GM12878 (cell line): Measurements from ENCODE around the gene LRRC8A. TPM values are rescaled to one million over a fixed set of nuclear protein-coding genes. Genes with fewer than 3 reads are reported as not detected.

Source experiments
- ATF7 ChIP-seq: fragments of 450-650 bp; IDR thresholded peaks from 2 replicates; pipeline ENCODE4 v1.6.1; 2016; ENCODE audit warnings: low read depth, mild to moderate bottlenecking
- BRCA1 ChIP-seq: IDR thresholded peaks from 2 replicates; pipeline ENCODE4 v1.6.1; 2011; ENCODE audit warnings: low read depth, low read length, improper control_type of control experiment
- CREB1 ChIP-seq: IDR thresholded peaks from 2 replicates; pipeline ENCODE4 v1.6.1; 2012; ENCODE audit warnings: low read depth, mild to moderate bottlenecking, inconsistent platforms
- FOXK2 ChIP-seq: fragments of 450-650 bp; IDR thresholded peaks from 2 replicates; pipeline ENCODE4 v1.6.1; 2017; ENCODE audit warnings: mild to moderate bottlenecking, moderate library complexity
- FOXM1 ChIP-seq: IDR thresholded peaks from 2 replicates; pipeline ENCODE4 v1.6.1; 2012; ENCODE audit warnings: low read depth, mild to moderate bottlenecking, inconsistent platforms, low read length, moderate library complexity
- GABPA ChIP-seq: IDR thresholded peaks from 2 replicates; pipeline ENCODE4 v1.6.1; 2014; ENCODE audit warnings: antibody characterized with exemption, low read depth, mild to moderate bottlenecking, inconsistent platforms
- GATAD2B ChIP-seq: fragments of 450-650 bp; conservative IDR thresholded peaks from 2 replicates; pipeline ENCODE4 v1.6.1; 2017; ENCODE audit warnings: low read depth, mild to moderate bottlenecking, moderate library complexity
- HDAC2 ChIP-seq: fragments of 200-600 bp; sonication (generic); IDR thresholded peaks from 2 replicates; pipeline ENCODE4 v1.6.1; 2017
- HDAC6 ChIP-seq: fragments of 200-600 bp; sonication (generic); IDR thresholded peaks from one replicate; pipeline ENCODE4 v1.8.0; 2017; ENCODE audit warnings: antibody characterized with exemption; ENCODE audit not compliant: unreplicated experiment
- JUNB ChIP-seq: IDR thresholded peaks from 2 replicates; pipeline ENCODE4 v1.6.1; 2016; ENCODE audit warnings: antibody characterized with exemption, mild to moderate bottlenecking
- LARP7 ChIP-seq: fragments of 450-650 bp; IDR thresholded peaks from 2 replicates; pipeline ENCODE4 v1.6.1; 2017; ENCODE audit warnings: mild to moderate bottlenecking
- MTA3 ChIP-seq: IDR thresholded peaks from 2 replicates; pipeline ENCODE4 v1.6.1; 2012; ENCODE audit warnings: low read length, inconsistent platforms, borderline replicate concordance
- NFXL1 ChIP-seq: fragments of 450-650 bp; IDR thresholded peaks from 2 replicates; pipeline ENCODE4 v1.6.1; 2017; ENCODE audit warnings: antibody characterized with exemption, mild to moderate bottlenecking, borderline replicate concordance
- PAX5 ChIP-seq: IDR thresholded peaks from 2 replicates; pipeline ENCODE4 v1.6.1; 2011; ENCODE audit warnings: low read depth, low read length, borderline replicate concordance
- POLR2A ChIP-seq: IDR thresholded peaks from 2 replicates; pipeline ENCODE4 v1.6.1; 2011; ENCODE audit warnings: low read depth, mild to moderate bottlenecking, low read length
- RB1 ChIP-seq: fragments of 450-650 bp; formaldehyde crosslinking; IDR thresholded peaks from 2 replicates; pipeline ENCODE4 v1.6.1; 2017; ENCODE audit warnings: mild to moderate bottlenecking, borderline replicate concordance
- SIX5 ChIP-seq: IDR thresholded peaks from 2 replicates; pipeline ENCODE4 v1.6.1; 2011; ENCODE audit warnings: mild to moderate bottlenecking, low read depth, low read length, moderate library complexity; ENCODE audit not compliant: severe bottlenecking
- SPI1 ChIP-seq: IDR thresholded peaks from 2 replicates; pipeline ENCODE4 v1.6.1; 2011; ENCODE audit warnings: low read depth, mild to moderate bottlenecking, low read length, moderate library complexity, borderline replicate concordance; ENCODE audit not compliant: insufficient read depth
- TCF12 ChIP-seq: IDR thresholded peaks from 2 replicates; pipeline ENCODE4 v1.6.1; 2011; ENCODE audit warnings: low read depth, mild to moderate bottlenecking, low read length
- YY1 ChIP-seq: IDR thresholded peaks from 2 replicates; pipeline ENCODE4 v1.6.1; 2011; ENCODE audit warnings: low read depth, mild to moderate bottlenecking, low read length
- ZNF207 ChIP-seq: fragments of 450-650 bp; IDR thresholded peaks from 2 replicates; pipeline ENCODE4 v1.6.1; 2014; ENCODE audit warnings: antibody characterized with exemption, mild to moderate bottlenecking, borderline replicate concordance
- polyA plus RNA-seq, 11 experiments: library from polyadenylated mRNA; depleted of rRNA in 4 of 11; unstranded in 6 of 11; stranded (reverse) in 5 of 11; fragments of >200 nt; fragmentation: Nextera tagmentation in 4 of 11; fragmentation: Illumina TruSeq in 1 of 11; extraction: Ambion mirVana in 4 of 11; extraction: Trizol in 1 of 11; gene quantifications; 1 replicate in 1 of 11; 2 replicates in 10 of 11; pipeline versions ENCODE4 v1.2.1 to v1.2.3, GENCODE V29; 2011 to 2016; ENCODE audit warnings: inconsistent platforms in 2 of 11, missing spikeins in 2 of 11, low read depth in 1 of 11
- total RNA-seq, 4 experiments: library from RNA; depleted of rRNA in 3 of 4; stranded (reverse); fragments of >200 nt in 3 of 4; fragmentation: Illumina TruSeq in 1 of 4; extraction: Trizol in 1 of 4; gene quantifications; 2 replicates each; pipeline versions ENCODE4 v1.2.1 to v1.2.3, GENCODE V29; 2013 to 2021
- TF ChIP-seq, protein P1 (sequence below): IDR thresholded peaks from 2 replicates; pipeline ENCODE4 v1.6.1; 2012; ENCODE audit warnings: low read depth, low read length, improper control_type of control experiment
- TF ChIP-seq, protein P2 (sequence below): fragments of 450-650 bp; IDR thresholded peaks from 2 replicates; pipeline ENCODE4 v1.6.1; 2017; ENCODE audit warnings: mild to moderate bottlenecking, low read depth, inconsistent platforms; ENCODE audit not compliant: poor library complexity, severe bottlenecking
- TF ChIP-seq, protein P3 (sequence below): fragments of 450-650 bp; IDR thresholded peaks from 2 replicates; pipeline ENCODE4 v1.6.1; 2017; ENCODE audit warnings: mild to moderate bottlenecking
- TF ChIP-seq, protein P4 (sequence below): fragments of 450-650 bp; IDR thresholded peaks from 2 replicates; pipeline ENCODE4 v1.6.1; 2018; ENCODE audit warnings: borderline replicate concordance, mild to moderate bottlenecking; ENCODE audit not compliant: partially characterized antibody

Gene LRRC8A
- total and polyA plus RNA-seq, 10 of the 15 experiments (the other 5 are each of a cell fraction or from before 2014, with no cell fraction given): 1.6 to 15.9 (median 9.7) TPM

DNA sequence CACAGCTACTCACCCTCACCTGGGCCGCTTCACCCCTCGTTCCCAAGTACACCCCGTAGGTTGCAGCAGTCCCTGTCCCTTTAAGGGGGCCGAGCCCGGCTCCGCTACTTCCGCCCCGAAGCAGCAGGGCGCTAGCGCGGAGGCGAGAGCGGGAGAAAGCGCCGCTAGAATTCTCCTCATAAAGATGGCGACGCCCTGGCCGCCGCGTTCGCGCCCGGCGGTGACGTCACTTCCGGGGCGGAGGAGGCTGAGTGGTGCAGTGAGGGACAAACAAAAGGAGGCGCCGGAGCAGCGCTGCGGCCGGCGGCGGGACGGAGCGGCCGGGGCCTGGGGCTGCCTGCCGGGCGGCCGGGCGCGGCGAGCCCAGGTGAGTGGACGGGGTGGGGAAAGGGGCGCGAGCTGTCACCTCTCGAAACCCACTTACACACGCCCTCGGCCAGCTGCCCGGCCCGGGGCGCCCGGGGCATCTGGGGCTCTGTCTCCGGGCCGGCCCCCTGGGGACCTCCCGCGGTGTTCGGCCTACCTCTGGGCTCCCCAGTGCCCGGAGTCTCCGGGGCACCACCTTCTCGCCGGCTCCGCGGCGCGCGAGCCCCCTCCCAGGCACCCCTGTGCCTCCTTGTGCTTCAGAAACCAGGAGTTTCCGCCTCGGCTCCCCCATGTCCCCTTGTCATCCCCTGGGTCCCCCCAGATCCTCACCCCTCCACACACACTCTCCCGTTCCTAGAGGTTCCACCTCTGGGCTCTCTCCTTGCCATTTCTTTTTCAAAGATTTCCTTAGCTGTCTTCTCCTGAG, at the start of gene LRRC8A, which contains the start of gene KYAT1 (continued):
- no peak for TF ChIP-seq HDAC2
- TF ChIP-seq, protein P1, sequence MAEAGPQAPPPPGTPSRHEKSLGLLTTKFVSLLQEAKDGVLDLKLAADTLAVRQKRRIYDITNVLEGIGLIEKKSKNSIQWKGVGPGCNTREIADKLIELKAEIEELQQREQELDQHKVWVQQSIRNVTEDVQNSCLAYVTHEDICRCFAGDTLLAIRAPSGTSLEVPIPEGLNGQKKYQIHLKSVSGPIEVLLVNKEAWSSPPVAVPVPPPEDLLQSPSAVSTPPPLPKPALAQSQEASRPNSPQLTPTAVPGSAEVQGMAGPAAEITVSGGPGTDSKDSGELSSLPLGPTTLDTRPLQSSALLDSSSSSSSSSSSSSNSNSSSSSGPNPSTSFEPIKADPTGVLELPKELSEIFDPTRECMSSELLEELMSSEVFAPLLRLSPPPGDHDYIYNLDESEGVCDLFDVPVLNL: peak; percentile 56; the same call in 1 of the 2 replicates
- peak; percentile 85 for TF ChIP-seq GATAD2B
- TF ChIP-seq HDAC6: no peak
- TF ChIP-seq FOXM1: no peak
- TF ChIP-seq JUNB: no peak
- TF ChIP-seq ZNF207: 0 out of 2 replicates have a peak, but pooled peaks have one; percentile 20
- TF ChIP-seq, protein P2, sequence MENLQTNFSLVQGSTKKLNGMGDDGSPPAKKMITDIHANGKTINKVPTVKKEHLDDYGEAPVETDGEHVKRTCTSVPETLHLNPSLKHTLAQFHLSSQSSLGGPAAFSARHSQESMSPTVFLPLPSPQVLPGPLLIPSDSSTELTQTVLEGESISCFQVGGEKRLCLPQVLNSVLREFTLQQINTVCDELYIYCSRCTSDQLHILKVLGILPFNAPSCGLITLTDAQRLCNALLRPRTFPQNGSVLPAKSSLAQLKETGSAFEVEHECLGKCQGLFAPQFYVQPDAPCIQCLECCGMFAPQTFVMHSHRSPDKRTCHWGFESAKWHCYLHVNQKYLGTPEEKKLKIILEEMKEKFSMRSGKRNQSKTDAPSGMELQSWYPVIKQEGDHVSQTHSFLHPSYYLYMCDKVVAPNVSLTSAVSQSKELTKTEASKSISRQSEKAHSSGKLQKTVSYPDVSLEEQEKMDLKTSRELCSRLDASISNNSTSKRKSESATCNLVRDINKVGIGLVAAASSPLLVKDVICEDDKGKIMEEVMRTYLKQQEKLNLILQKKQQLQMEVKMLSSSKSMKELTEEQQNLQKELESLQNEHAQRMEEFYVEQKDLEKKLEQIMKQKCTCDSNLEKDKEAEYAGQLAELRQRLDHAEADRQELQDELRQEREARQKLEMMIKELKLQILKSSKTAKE: no peak
- TF ChIP-seq, protein P3, sequence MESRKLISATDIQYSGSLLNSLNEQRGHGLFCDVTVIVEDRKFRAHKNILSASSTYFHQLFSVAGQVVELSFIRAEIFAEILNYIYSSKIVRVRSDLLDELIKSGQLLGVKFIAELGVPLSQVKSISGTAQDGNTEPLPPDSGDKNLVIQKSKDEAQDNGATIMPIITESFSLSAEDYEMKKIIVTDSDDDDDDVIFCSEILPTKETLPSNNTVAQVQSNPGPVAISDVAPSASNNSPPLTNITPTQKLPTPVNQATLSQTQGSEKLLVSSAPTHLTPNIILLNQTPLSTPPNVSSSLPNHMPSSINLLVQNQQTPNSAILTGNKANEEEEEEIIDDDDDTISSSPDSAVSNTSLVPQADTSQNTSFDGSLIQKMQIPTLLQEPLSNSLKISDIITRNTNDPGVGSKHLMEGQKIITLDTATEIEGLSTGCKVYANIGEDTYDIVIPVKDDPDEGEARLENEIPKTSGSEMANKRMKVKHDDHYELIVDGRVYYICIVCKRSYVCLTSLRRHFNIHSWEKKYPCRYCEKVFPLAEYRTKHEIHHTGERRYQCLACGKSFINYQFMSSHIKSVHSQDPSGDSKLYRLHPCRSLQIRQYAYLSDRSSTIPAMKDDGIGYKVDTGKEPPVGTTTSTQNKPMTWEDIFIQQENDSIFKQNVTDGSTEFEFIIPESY: no peak
- TF ChIP-seq, protein P4, sequence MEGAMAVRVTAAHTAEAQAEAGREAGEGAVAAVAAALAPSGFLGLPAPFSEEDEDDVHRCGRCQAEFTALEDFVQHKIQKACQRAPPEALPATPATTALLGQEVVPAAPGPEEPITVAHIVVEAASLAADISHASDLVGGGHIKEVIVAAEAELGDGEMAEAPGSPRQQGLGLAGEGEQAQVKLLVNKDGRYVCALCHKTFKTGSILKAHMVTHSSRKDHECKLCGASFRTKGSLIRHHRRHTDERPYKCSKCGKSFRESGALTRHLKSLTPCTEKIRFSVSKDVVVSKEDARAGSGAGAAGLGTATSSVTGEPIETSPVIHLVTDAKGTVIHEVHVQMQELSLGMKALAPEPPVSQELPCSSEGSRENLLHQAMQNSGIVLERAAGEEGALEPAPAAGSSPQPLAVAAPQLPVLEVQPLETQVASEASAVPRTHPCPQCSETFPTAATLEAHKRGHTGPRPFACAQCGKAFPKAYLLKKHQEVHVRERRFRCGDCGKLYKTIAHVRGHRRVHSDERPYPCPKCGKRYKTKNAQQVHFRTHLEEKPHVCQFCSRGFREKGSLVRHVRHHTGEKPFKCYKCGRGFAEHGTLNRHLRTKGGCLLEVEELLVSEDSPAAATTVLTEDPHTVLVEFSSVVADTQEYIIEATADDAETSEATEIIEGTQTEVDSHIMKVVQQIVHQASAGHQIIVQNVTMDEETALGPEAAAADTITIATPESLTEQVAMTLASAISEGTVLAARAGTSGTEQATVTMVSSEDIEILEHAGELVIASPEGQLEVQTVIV: peak; percentile 93
- peak; percentile 73 for TF ChIP-seq SIX5
- peak; percentile 98 for TF ChIP-seq ATF7
- no peak; the same call in 1 of the 2 replicates for TF ChIP-seq PAX5
- TF ChIP-seq SPI1: peak; percentile 53
- no peak for TF ChIP-seq MTA3
- peak; percentile 100 for TF ChIP-seq LARP7
- peak; percentile 96 for TF ChIP-seq CREB1
- no peak for TF ChIP-seq BRCA1
- no peak for TF ChIP-seq FOXK2
- TF ChIP-seq NFXL1: no peak
- TF ChIP-seq GABPA: peak; percentile 87
- TF ChIP-seq POLR2A: peak; percentile 82
- peak; percentile 24; the same call in 1 of the 2 replicates for TF ChIP-seq TCF12
- TF ChIP-seq RB1: peak; percentile 93
- peak; percentile 99 for TF ChIP-seq YY1
